HepG2 (cell line): ENCODE data around the gene RMRP.

Source experiments
- CAMTA2 ChIP-seq: sonication (generic); formaldehyde crosslinking; IDR thresholded peaks from 2 replicates; pipeline ENCODE4 v1.4.0; 2020; ENCODE audit warnings: mild to moderate bottlenecking, missing genetic modification reagents, borderline replicate concordance
- HNRNPLL ChIP-seq: fragments of 200-400 bp; formaldehyde crosslinking; IDR thresholded peaks from 2 replicates; pipeline ENCODE4 v1.6.1; 2017; ENCODE audit warnings: mild to moderate bottlenecking, low read depth, low read length; ENCODE audit not compliant: poor library complexity, severe bottlenecking
- NFIC ChIP-seq: IDR thresholded peaks from 2 replicates; pipeline ENCODE4 v1.6.1; 2012; ENCODE audit warnings: mild to moderate bottlenecking, low read length, inconsistent platforms
- SIX4 ChIP-seq: sonication (generic); formaldehyde crosslinking; IDR thresholded peaks from 2 replicates; pipeline ENCODE4 v1.4.0; 2020; ENCODE audit warnings: missing genetic modification reagents
- SP2 ChIP-seq: sonication (generic); formaldehyde crosslinking; IDR thresholded peaks from 2 replicates; pipeline ENCODE4 v1.5.1; 2020; ENCODE audit warnings: mild to moderate bottlenecking, missing genetic modification reagents
- TF ChIP-seq, protein P1 (sequence below): IDR thresholded peaks from 2 replicates; pipeline ENCODE4 v1.6.1; 2012; ENCODE audit warnings: inconsistent platforms
- TF ChIP-seq, protein P2 (sequence below): sonication (generic); formaldehyde crosslinking; IDR thresholded peaks from 2 replicates; pipeline ENCODE4 v1.5.0; 2020; ENCODE audit warnings: mild to moderate bottlenecking, missing genetic modification reagents, moderate library complexity
- TF ChIP-seq, protein P3 (sequence below): sonication (generic); formaldehyde crosslinking; IDR thresholded peaks from 2 replicates; pipeline ENCODE4 v1.8.1; 2023; ENCODE audit warnings: mild to moderate bottlenecking, missing genetic modification reagents
- TF ChIP-seq, protein P4 (sequence below), 2 experiments: IDR thresholded peaks; 2 replicates each; pipeline ENCODE4 v1.6.1; 2011 to 2012; ENCODE audit warnings: low read length in 2 of 2, borderline replicate concordance in 1 of 2, low read depth in 1 of 2, mild to moderate bottlenecking in 1 of 2, moderate library complexity in 1 of 2
- TF ChIP-seq, protein P5 (sequence below): IDR thresholded peaks from 2 replicates; pipeline ENCODE4 v1.6.1; 2016; ENCODE audit warnings: low read depth, control low read depth

DNA sequence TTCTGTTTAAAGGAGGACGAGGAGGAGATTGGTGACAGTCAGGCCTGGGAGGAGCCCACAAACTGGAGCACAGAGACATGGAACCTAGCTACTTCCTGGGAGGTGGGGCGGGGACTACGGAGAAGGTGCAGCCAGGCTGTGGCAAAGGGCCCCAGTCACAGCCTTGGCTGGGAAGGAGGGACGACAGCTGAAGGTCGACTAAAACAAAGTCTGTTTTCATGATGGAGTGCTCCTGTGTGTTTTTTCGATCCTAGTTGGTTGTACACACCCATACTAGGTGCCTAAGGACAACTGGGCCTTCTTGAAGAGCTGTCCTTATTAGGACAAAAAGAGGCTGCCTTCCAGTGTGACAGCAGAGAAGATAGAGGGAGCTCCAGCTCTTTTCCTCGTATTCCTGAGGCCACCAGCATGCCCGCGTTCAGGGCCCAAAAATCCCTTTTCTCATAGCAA lies 3.2 kb upstream of the RMRP start:
- TF ChIP-seq, protein P1, sequence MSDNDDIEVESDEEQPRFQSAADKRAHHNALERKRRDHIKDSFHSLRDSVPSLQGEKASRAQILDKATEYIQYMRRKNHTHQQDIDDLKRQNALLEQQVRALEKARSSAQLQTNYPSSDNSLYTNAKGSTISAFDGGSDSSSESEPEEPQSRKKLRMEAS = no peak
- no peak for TF ChIP-seq SIX4
- TF ChIP-seq, protein P2, sequence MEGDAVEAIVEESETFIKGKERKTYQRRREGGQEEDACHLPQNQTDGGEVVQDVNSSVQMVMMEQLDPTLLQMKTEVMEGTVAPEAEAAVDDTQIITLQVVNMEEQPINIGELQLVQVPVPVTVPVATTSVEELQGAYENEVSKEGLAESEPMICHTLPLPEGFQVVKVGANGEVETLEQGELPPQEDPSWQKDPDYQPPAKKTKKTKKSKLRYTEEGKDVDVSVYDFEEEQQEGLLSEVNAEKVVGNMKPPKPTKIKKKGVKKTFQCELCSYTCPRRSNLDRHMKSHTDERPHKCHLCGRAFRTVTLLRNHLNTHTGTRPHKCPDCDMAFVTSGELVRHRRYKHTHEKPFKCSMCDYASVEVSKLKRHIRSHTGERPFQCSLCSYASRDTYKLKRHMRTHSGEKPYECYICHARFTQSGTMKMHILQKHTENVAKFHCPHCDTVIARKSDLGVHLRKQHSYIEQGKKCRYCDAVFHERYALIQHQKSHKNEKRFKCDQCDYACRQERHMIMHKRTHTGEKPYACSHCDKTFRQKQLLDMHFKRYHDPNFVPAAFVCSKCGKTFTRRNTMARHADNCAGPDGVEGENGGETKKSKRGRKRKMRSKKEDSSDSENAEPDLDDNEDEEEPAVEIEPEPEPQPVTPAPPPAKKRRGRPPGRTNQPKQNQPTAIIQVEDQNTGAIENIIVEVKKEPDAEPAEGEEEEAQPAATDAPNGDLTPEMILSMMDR = peak; percentile 61
- TF ChIP-seq, protein P3, sequence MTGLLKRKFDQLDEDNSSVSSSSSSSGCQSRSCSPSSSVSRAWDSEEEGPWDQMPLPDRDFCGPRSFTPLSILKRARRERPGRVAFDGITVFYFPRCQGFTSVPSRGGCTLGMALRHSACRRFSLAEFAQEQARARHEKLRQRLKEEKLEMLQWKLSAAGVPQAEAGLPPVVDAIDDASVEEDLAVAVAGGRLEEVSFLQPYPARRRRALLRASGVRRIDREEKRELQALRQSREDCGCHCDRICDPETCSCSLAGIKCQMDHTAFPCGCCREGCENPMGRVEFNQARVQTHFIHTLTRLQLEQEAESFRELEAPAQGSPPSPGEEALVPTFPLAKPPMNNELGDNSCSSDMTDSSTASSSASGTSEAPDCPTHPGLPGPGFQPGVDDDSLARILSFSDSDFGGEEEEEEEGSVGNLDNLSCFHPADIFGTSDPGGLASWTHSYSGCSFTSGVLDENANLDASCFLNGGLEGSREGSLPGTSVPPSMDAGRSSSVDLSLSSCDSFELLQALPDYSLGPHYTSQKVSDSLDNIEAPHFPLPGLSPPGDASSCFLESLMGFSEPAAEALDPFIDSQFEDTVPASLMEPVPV (CRISPR knock-in tag) = no peak
- no peak for TF ChIP-seq HNRNPLL
- TF ChIP-seq CAMTA2 = no peak
- no peak for TF ChIP-seq SP2 (CRISPR knock-in tag)
- TF ChIP-seq NFIC = no peak
- TF ChIP-seq, protein P4, sequence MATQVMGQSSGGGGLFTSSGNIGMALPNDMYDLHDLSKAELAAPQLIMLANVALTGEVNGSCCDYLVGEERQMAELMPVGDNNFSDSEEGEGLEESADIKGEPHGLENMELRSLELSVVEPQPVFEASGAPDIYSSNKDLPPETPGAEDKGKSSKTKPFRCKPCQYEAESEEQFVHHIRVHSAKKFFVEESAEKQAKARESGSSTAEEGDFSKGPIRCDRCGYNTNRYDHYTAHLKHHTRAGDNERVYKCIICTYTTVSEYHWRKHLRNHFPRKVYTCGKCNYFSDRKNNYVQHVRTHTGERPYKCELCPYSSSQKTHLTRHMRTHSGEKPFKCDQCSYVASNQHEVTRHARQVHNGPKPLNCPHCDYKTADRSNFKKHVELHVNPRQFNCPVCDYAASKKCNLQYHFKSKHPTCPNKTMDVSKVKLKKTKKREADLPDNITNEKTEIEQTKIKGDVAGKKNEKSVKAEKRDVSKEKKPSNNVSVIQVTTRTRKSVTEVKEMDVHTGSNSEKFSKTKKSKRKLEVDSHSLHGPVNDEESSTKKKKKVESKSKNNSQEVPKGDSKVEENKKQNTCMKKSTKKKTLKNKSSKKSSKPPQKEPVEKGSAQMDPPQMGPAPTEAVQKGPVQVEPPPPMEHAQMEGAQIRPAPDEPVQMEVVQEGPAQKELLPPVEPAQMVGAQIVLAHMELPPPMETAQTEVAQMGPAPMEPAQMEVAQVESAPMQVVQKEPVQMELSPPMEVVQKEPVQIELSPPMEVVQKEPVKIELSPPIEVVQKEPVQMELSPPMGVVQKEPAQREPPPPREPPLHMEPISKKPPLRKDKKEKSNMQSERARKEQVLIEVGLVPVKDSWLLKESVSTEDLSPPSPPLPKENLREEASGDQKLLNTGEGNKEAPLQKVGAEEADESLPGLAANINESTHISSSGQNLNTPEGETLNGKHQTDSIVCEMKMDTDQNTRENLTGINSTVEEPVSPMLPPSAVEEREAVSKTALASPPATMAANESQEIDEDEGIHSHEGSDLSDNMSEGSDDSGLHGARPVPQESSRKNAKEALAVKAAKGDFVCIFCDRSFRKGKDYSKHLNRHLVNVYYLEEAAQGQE (IDR thresholded peaks at IDR 0.05; ENCODE audit: borderline replicate concordance in 1 of 2, low read depth in 1 of 2, low read length in 2 of 2) = no peak
- TF ChIP-seq, protein P5, sequence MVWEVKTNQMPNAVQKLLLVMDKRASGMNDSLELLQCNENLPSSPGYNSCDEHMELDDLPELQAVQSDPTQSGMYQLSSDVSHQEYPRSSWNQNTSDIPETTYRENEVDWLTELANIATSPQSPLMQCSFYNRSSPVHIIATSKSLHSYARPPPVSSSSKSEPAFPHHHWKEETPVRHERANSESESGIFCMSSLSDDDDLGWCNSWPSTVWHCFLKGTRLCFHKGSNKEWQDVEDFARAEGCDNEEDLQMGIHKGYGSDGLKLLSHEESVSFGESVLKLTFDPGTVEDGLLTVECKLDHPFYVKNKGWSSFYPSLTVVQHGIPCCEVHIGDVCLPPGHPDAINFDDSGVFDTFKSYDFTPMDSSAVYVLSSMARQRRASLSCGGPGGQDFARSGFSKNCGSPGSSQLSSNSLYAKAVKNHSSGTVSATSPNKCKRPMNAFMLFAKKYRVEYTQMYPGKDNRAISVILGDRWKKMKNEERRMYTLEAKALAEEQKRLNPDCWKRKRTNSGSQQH (CRISPR knock-in tag) = no peak
